Hepatocyte (in vitro differentiated cells): ENCODE measurements around the gene TMEM245.

Experiments used
- EZH2phosphoT487 ChIP-seq: fragments of 200-600 bp; sonication (generic); IDR thresholded peaks from one replicate; pipeline ENCODE4 v1.6.1; 2018; ENCODE audit warnings: antibody characterized with exemption, mild to moderate bottlenecking, low read depth, moderate library complexity; ENCODE audit not compliant: unreplicated experiment, severe bottlenecking
- TF ChIP-seq, protein P1 (sequence below): fragments of 200-600 bp; sonication (generic); IDR thresholded peaks from 2 replicates; pipeline ENCODE4 v1.5.1; 2016; ENCODE audit warnings: antibody characterized with exemption, mild to moderate bottlenecking; ENCODE audit not compliant: poor library complexity

DNA sequence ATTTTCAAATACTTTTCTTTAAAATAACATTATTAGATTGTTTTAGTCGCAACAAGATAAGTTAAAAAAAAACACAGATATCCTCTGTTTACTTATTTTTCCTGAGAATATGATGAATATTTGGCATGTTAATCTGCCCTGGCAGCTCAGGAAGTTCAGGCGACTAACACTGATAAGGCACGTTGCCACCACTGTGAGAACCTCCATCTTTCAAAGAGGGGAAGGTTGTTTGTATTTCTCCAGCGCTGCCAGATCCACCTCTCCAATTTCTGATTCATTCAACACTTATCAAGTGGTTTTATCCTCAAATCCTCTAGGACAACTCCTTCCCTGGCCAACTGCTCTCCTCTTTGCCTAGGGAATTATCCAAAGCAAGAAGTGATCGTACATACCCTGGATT, 128.3 kb downstream of the TMEM245 start:
- TF ChIP-seq EZH2phosphoT487, result no peak
- TF ChIP-seq, protein P1, sequence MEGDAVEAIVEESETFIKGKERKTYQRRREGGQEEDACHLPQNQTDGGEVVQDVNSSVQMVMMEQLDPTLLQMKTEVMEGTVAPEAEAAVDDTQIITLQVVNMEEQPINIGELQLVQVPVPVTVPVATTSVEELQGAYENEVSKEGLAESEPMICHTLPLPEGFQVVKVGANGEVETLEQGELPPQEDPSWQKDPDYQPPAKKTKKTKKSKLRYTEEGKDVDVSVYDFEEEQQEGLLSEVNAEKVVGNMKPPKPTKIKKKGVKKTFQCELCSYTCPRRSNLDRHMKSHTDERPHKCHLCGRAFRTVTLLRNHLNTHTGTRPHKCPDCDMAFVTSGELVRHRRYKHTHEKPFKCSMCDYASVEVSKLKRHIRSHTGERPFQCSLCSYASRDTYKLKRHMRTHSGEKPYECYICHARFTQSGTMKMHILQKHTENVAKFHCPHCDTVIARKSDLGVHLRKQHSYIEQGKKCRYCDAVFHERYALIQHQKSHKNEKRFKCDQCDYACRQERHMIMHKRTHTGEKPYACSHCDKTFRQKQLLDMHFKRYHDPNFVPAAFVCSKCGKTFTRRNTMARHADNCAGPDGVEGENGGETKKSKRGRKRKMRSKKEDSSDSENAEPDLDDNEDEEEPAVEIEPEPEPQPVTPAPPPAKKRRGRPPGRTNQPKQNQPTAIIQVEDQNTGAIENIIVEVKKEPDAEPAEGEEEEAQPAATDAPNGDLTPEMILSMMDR, result no peak
